ENCODE measurements around the gene SOX5. TPM values are rescaled to one million over a fixed set of nuclear protein-coding genes. Genes with fewer than 3 reads are reported as not detected.
A peak's percentile ranks its signal among the peaks of the same experiment; 100 is the strongest.

SOX5 gene
- total RNA-seq, 1 donor from 2014 or later, result 7.8 TPM

DNA sequence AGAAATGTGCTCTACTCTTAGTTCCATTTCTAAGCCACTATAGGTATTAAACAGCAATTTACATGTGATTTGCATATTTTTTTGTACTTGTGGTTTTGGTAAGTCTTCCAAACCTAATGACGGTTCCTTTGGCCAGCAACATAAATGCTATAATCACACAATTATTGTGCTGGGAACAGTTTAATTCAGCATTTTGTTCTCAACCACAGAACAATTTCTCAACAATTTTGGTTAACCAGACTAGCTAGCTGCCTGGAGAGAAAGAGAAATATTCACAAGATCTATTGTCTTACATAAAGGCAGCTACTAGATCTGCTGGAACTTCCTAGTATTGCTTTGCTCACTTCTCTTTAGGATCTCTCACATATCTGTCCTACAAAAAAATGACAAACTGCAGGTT is 265.3 kb downstream of the SOX5 start:
- no peak for DNase-seq

- no peak for DNase-seq
These were observed 268.2 kb downstream of the SOX5 start for GRCh38 chr12:23681237-23681636.

- DNase-seq, result no peak
These were observed 275.4 kb downstream of the SOX5 start for GRCh38 chr12:23674064-23674463.

GRCh38 chr12:23671881-23672280 is 277.6 kb downstream of the SOX5 start:
- no peak for DNase-seq

DNA sequence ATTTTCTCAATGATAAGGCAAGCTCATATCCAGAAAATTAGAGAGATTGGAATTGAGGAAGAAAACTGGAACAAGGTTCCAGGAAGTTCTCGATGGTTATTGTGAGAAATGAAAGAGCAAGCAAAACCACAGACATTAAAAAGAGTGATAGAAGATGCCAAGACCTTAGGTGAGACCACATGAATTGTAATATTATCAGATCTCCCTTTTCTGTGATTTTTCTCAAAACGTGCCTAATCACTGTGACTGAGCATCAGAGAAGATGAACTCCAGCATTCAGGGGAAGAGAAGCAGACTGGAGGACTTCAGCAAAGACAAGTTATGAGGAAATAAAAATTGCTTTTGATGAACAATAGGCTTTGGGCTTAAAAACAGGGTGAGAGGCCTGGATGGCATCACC is 278.8 kb downstream of the SOX5 start:
- no peak for DNase-seq

GRCh38 chr12:23669691-23670090 is 279.8 kb downstream of the SOX5 start:
- no peak for DNase-seq

DNA sequence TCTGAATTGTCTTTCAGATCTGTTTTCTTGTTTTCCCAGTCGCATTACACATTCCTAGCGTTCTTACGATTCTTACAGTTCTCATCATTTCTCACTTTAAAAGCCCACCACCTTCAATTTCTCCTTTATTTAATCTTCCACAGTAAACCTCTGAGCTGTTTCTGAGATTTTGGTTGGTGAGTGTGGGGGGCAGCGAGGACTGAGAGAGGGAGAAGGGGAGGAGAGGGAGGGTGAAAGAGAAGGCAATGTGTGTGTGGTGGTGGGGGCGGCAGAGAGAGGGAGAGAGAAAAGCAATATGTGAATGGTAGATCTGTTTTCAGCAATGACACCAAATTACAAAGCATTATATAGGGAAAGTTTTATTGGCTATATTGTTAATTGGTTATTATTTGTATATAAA is 282.6 kb downstream of the SOX5 start:
- DNase-seq, result no peak

DNA sequence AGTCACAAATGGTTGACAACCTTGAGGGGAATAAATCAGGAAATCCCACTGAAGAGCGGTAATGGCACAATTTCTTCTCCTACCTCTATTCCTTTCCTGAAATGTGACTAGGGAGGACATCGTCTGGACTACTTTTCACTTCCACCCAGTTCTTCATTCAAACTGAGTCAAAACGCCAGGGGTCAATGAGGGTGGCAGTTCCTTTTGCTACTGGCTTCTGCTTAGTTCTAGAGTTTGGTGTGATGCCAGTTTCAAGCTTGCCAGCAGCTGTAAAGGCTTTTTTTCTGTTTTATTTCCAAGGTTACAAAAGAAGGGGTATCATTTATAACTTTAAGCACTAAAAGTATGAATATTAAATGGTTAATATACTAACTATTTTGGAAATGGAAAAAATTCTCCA is 286.5 kb downstream of the SOX5 start:
- DNase-seq, result no peak

DNA sequence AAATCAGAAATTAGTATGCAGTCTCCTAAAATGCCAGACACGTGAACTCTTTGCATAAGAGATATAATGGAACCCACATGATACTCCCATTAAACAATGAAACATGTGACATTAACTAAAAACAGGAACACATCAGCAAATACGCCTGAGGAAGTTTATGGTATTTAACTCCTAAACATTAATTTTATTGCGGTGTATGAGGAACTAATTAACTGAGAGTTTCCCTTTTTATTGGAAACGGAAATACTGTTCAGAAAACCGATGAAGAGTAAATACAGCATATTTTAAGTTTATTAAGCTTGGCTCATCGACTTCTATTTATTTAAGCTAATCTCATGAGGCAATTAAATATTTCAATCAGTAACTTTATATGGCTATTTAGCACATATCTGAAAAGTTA is 290.3 kb downstream of the SOX5 start:
- no peak for DNase-seq

- no peak for DNase-seq
These were observed 291.9 kb downstream of the SOX5 start for GRCh38 chr12:23657598-23657997.

GRCh38 chr12:23655884-23656283 is 293.6 kb downstream of the SOX5 start:
- no peak for DNase-seq

DNA sequence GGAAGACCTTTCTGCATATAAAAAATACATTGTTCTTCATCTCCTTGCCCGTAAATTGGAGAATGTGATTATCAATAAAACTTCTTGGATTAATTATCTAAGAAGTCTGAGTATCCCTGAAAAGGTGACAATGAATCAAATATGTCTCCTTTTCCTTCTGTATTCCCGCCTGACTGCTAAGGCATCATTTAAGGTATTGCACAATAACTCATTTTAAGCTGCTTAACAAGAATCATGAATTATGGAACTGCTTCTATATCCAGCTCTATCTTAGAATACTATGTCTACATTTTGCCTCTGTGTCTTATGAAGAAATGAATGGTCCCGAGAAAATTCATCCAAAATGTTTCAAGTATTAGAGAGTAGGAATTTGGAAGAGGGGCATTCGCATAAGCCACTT is 294.4 kb downstream of the SOX5 start:
- DNase-seq, result no peak

DNA sequence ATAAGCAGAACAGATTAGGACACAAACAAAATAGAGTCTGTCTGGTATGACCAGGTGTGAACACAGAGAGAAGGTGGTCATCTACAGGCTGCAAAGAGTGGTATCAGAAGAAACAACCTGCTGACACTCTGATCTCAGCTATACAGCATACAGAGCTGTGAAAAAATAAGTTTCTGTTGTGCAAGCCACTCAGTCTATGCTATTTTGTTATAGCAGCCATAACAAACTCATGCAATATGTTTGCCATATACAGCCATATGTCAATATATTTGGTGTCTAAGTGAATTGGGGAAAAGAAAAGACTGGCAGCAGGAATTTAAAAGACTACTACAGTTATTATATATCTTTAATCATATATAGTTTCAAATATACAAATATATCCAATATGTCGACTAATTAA is 300.9 kb downstream of the SOX5 start:
- no peak for DNase-seq

GRCh38 chr12:23640754-23641153 is 308.7 kb downstream of the SOX5 start:
- DNase-seq, result no peak

DNA sequence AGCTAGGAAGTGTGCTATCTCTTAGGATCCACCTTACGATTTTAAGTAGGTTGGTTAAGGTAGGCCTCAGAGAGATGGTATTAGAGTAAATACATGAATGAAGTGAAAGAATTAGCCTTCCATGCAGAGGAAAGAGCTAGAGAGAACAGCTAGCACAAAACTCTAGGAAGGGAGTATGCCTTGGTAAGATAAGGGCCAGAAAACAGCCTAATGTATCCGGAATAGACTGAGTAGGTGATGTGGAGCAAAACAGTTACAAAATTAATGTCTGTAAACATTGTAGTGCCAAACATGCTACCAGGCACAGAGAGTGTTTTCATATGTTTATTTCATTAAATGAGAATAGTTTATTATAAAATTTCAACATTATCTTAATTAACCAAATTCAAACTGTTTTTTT is 315.1 kb downstream of the SOX5 start:
- DNase-seq, result no peak

DNA sequence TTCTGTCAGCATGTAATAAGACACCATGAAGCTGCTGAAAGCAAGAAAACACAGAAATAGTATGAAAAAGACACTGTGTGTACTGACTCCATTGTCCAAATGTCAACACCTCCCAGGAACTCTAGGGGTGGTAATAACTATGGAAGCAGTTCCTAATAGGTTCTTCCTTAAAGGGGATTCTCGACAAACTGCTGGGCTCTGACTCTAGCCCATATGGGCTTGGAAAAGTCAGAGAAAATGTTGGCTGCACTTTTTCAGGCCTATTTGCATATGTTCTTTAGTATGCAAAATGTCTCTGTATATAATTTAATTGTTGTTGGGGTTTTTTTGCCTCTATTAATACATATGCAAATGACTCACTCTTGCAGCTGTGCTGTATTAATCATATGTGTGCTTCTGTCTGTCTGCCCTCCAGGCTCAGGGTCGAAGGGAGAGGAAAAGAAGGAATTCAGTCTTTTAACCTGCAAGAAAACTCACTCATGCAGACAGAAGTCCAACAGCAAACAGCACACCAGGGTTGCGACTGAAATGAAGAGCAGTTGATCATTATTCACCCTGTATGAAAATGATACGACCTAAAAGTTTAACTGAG is 317.6 kb downstream of the SOX5 start:
- DNase-seq, result no peak

- DNase-seq, result no peak
These were observed 318.9 kb downstream of the SOX5 start for GRCh38 chr12:23630524-23630923.

DNA sequence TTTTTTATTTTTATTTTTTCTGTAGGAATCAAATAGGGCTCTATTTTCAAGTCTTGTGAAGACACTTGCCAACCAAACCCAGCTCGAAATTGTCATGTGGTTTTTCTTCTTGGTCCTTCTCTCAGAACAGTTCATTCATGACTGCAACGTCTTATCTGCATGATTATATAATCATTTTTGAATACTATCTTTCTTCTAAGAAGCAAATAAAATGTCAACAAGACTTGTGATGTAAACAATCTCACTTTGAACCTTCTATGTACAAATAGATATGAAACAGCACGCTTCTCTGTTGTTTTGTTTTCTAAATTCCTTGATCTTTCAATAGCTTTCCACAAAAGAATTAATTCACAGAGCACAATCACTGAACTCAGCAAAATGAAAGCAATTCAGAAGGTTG is 320.7 kb downstream of the SOX5 start:
- no peak for DNase-seq

GRCh38 chr12:23626791-23627190 is 322.7 kb downstream of the SOX5 start:
- DNase-seq, result no peak

GRCh38 chr12:23621900-23622299 is 327.6 kb downstream of the SOX5 start:
- no peak for DNase-seq

DNA sequence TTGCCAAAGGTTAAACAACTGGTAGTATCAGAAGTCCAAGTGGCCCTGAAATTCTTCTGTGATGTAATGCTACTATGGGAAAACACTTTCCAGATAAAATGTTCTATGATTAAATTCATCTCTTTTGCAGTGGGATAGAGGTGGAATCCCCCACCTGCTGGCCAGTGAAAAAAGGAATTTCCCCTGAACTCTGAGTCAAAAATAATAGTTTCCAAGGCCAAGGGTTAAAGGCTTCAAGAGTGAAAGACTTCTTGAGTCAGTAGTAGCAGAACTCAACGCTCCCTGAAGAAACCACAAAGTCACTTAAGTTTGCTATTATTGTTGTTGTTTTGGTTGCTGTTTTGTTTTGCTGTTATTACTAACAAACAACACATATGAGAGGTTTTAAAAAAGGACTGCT is 330.8 kb downstream of the SOX5 start:
- DNase-seq, result no peak

DNA sequence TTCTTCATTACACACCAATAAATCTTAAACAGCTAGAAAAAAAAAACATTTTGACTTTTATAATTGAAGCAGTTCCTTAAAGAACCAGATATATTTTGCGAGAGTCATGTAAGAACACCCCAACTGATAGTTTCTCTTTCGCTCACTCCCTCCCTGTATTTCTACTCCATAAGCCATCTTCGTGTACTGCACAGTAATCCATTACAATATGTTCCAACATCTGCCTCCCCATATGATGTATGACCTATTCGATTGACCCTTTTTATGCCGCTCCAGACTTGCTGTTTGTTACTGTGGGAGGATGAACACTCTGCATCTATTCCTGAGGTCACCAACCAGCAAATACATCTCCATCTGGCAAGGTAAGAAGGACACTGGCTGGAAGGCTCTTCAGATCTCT is 331.7 kb downstream of the SOX5 start:
- no peak for DNase-seq

DNA sequence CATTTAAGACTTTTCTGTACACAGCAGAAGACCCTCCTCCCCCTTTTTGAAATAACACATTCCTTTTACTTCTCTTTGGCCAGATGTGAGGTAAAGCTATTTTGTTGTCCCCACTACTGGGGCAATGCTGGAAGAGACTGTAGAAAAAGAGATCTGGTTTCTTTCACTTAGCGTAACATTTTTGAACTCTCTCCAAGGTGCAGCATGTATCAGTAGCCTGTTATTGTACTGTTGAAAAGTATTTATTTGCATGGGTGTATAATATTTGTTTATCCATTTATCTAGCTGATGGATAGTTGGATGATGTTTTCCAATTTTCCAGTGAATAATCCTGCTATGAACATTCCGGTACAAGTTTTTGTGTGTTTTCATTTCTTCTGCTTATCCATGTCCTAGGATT is 335.2 kb downstream of the SOX5 start:
- DNase-seq, result peak; percentile 24

GRCh38 chr12:23611320-23611719 is 338.1 kb downstream of the SOX5 start:
- peak; percentile 5 for DNase-seq

GRCh38 chr12:23600919-23601318 is 348.6 kb downstream of the SOX5 start:
- no peak for DNase-seq
